Activated CD8-positive, alpha-beta T cell treated with anti-CD3 and anti-CD28 coated beads for 36 hours (primary cell): Measurements from ENCODE around the gene LDLRAP1. TPM values are rescaled to one million over a fixed set of nuclear protein-coding genes. Genes with fewer than 3 reads are reported as not detected.

Experiments
- ATAC-seq: fragments of 200-7000 bp; cut with Tn5 transposase; one replicate; pipeline ENCODE4 v1.10.0; 2021; ENCODE audit warnings: mild to moderate bottlenecking, moderate library complexity
- CTCF ChIA-PET: fragments of 350-600 bp; sonication (Branson Sonifier 250); formaldehyde crosslinking; loops from one replicate; lab custom pipeline; 2021; ENCODE audit warnings: antibody characterized with exemption; lab: Charles Lee
- POLR2A ChIA-PET: fragments of 350-600 bp; sonication (Branson Sonifier 250); formaldehyde crosslinking; loops from one replicate; lab custom pipeline; 2021; ENCODE audit warnings: antibody characterized with exemption; lab: Charles Lee
- DNase-seq: peaks from one replicate; pipeline ENCODE4 v3.0.0-alpha.2; 2020
- H3K27ac Mint-ChIP-seq: one replicate; pipeline ENCODE4 v1.8.0; 2021; ENCODE audit warnings: mild to moderate bottlenecking, mixed read lengths
- H3K27me3 Mint-ChIP-seq: one replicate; pipeline ENCODE4 v1.8.0; 2021; ENCODE audit warnings: mixed read lengths
- H3K36me3 Mint-ChIP-seq: one replicate; pipeline ENCODE4 v1.8.0; 2021; ENCODE audit warnings: low read depth, mixed read lengths
- H3K4me1 Mint-ChIP-seq: one replicate; pipeline ENCODE4 v1.8.0; 2021; ENCODE audit warnings: low read depth, mixed read lengths
- H3K4me3 Mint-ChIP-seq: one replicate; pipeline ENCODE4 v1.8.0; 2021; ENCODE audit warnings: mild to moderate bottlenecking, moderate library complexity, mixed read lengths
- H3K9me3 Mint-ChIP-seq: one replicate; pipeline ENCODE4 v1.8.0; 2021; ENCODE audit warnings: mixed read lengths
- intact Hi-C: fragments of 100-400 bp; cut with micrococcal nuclease; formaldehyde crosslinking; loops from one replicate; pipeline ENCODE4 v1.10.0; 2022
- total RNA-seq, 2 experiments: library from RNA; stranded (reverse); gene quantifications; one replicate each; pipeline ENCODE4 v1.2.3, GENCODE V29; 2021
- TF ChIP-seq, protein P1 (sequence below): fragments of 200-600 bp; IDR thresholded peaks from one replicate; pipeline ENCODE4 v1.8.0; 2022; ENCODE audit warnings: antibody characterized with exemption, mild to moderate bottlenecking

Gene LDLRAP1
- total RNA-seq, 2 experiments from 2014 or later = 13.4 to 14.5 TPM

DNA sequence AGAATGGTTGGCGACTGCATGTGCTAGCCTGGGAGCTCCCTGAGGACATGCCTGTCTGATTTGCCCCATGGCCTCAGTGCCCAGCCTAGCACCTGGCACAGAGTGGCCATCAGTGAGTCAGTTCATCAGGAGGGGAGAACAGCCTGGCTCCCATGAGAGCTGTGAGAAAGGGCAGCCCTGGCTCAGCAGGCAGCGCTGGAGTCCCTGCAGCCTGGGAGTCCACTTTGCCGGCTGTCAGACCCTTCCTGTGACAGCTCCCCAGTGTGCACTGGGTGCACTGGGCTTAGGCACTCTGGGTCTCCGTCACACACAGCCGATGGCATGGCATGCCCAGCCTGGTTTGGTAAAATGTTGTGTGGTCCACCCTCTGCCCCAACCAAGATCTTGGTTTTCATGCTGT lies 28.7 kb downstream of the LDLRAP1 start:
- H3K4me3 Mint-ChIP-seq = no peak overlapping the region
- ATAC-seq (no peak), DNase-seq (no peak)
- intact Hi-C loops = no loop called here
- no peaks in the 10 kb centered on the region for H3K36me3 Mint-ChIP-seq
- ChIA-PET CTCF (interaction anchor here (0.6 to 3.3 kb wide), 39 partner anchors 9 to 261 kb away, joined by 3 to 23 read pairs (median 5); partner anchors contain the start of gene LDLRAP1), POLR2A (interaction anchor here (0.8 to 1.7 kb wide), 8 partner anchors 9 to 215 kb away, joined by 3 to 5 read pairs (median 3); partner anchors contain the start of gene LDLRAP1)
- H3K4me1 Mint-ChIP-seq = peaks cover 55% of the 10 kb centered on the region
- no peaks in the 10 kb centered on the region for H3K9me3 Mint-ChIP-seq
- H3K27ac Mint-ChIP-seq = no peak overlapping the region
- H3K27me3 Mint-ChIP-seq = no peaks in the 10 kb centered on the region
- TF ChIP-seq, protein P1, sequence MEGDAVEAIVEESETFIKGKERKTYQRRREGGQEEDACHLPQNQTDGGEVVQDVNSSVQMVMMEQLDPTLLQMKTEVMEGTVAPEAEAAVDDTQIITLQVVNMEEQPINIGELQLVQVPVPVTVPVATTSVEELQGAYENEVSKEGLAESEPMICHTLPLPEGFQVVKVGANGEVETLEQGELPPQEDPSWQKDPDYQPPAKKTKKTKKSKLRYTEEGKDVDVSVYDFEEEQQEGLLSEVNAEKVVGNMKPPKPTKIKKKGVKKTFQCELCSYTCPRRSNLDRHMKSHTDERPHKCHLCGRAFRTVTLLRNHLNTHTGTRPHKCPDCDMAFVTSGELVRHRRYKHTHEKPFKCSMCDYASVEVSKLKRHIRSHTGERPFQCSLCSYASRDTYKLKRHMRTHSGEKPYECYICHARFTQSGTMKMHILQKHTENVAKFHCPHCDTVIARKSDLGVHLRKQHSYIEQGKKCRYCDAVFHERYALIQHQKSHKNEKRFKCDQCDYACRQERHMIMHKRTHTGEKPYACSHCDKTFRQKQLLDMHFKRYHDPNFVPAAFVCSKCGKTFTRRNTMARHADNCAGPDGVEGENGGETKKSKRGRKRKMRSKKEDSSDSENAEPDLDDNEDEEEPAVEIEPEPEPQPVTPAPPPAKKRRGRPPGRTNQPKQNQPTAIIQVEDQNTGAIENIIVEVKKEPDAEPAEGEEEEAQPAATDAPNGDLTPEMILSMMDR = no peak

DNA sequence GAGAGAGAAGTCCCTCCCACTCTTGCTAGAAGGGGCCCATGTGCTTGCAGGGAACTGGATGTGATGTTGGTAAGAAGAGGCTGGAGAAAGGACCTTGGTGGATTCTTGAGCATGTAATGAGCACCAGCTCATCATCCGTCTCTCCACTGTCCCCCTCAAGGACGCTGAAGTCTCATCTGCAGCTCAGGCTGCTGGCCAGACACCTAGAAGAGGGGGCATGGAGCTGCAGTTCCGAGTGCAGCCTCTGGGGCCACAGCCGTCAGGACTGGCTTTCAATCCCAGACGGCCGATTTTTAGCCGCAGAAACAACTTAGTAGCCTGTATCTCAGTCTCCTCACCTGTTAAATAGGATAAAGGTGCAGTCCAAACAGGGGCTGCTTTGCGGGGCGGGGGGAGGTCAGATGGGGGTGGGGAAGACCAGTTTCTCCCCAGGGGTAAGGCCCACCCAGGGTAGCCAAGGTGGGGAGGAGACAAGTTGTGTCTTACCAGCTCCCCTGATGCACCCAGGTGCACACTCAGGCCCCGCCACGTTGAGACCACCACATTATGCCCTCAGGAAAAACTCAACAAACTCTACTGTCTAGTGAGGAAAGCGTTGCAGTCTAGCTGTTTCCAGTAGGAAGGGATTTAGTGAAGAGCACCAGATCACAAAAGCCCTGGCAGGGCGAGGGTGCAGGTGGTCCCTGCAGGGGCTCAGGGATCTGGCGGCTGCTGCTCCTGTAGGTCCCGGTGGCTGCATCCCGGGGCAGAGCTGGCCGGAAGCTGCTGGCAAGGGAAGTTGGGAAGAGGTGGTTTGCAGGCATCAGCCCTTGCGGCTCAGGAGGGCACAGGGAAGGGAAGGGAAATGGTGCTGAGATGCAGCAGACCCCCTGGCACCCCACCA lies 29.5 kb downstream of the LDLRAP1 start:
- TF ChIP-seq, protein P1 = peak; percentile 82
- no peaks in the 10 kb centered on the region for H3K27me3 Mint-ChIP-seq
- H3K9me3 Mint-ChIP-seq = no peaks in the 10 kb centered on the region
- DNase-seq (peak; percentile 78), ATAC-seq (peak; percentile 79)
- no peak overlapping the region for H3K4me3 Mint-ChIP-seq
- H3K36me3 Mint-ChIP-seq = no peaks in the 10 kb centered on the region
- ChIA-PET POLR2A (interaction anchor here (0.8 to 1.7 kb wide), 9 partner anchors 10 to 214 kb away, joined by 3 to 5 read pairs (median 3); partner anchors contain the start of gene LDLRAP1), CTCF (interaction anchor here (0.6 to 3.3 kb wide), 43 partner anchors 8 to 260 kb away, joined by 3 to 23 read pairs (median 4); partner anchors contain the start of gene LDLRAP1)
- peaks cover 48% of the 10 kb centered on the region for H3K4me1 Mint-ChIP-seq
- intact Hi-C loops = no loop called here
- no peak overlapping the region for H3K27ac Mint-ChIP-seq

DNA sequence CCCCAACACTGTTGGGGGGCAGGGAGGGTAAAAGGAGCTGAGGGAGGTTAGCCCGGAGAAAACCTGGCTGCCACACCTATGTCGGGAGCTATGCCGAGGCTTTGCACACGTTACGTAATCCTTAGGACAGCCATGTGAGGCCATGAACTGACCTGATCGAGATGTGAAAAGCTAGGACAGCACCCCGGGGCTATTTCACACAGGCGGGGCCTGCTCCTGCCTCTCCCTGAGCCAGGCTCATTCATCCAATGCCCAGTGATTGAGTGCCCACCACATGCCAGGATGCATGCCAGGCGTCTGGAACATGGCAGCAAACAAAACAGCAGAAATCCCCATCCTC lies 30.2 kb downstream of the LDLRAP1 start:
- no peaks in the 10 kb centered on the region for H3K36me3 Mint-ChIP-seq
- peaks cover 41% of the 10 kb centered on the region for H3K4me1 Mint-ChIP-seq
- no peaks in the 10 kb centered on the region for H3K9me3 Mint-ChIP-seq
- intact Hi-C loops = no loop called here
- no peaks in the 10 kb centered on the region for H3K27me3 Mint-ChIP-seq
- no peak overlapping the region for H3K4me3 Mint-ChIP-seq
- DNase-seq (no peak), ATAC-seq (no peak)
- TF ChIP-seq, protein P1 = no peak
- CTCF ChIA-PET = interaction anchor here (0.8 to 3.3 kb wide), 18 partner anchors 8 to 235 kb away, joined by 3 to 23 read pairs (median 5); no protein-coding TSS in a partner anchor
- no peak overlapping the region for H3K27ac Mint-ChIP-seq
- POLR2A ChIA-PET = interaction anchor here (0.9 kb wide), 1 partner anchor 23 kb away, joined by 3 read pairs; no protein-coding TSS in a partner anchor

DNA sequence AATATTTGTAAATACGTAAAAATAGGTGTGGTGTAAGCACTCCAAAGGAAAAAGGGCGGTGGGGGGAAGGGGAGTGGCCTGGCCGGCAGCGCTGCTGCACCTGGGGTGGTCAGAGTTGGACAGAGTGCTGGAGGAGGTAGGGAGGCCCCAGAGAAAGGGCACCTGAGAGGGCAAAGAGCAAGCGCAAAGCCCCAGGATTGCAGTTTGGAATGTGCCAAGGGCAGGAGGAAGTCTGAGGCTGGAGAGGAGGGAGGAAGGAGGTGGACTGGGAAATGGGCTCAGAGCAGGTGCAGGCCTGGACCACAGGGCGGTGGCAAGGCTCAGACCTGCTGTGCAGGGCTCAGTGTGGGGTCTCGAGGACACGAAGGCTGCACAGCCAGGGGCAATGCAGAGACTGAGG lies 30.6 kb downstream of the LDLRAP1 start:
- no peak overlapping the region for H3K4me3 Mint-ChIP-seq
- H3K36me3 Mint-ChIP-seq = no peaks in the 10 kb centered on the region
- POLR2A ChIA-PET = no interaction called here
- ATAC-seq (no peak), DNase-seq (no peak)
- intact Hi-C loops = no loop called here
- TF ChIP-seq, protein P1 = no peak
- CTCF ChIA-PET = interaction anchor here (1.5 to 3.3 kb wide), 7 partner anchors 9 to 68 kb away, joined by 3 to 21 read pairs (median 7); no protein-coding TSS in a partner anchor
- no peak overlapping the region for H3K27ac Mint-ChIP-seq
- H3K27me3 Mint-ChIP-seq = no peaks in the 10 kb centered on the region
- peaks cover 37% of the 10 kb centered on the region for H3K4me1 Mint-ChIP-seq
- no peaks in the 10 kb centered on the region for H3K9me3 Mint-ChIP-seq
